HG02938 (cell line): Measurements from ENCODE around the gene ASB1.

ENCODE experiments used
- ATAC-seq: cut with Tn5 transposase; IDR thresholded peaks from one replicate; pipeline ENCODE4 v1.9.1; 2021; ENCODE audit warnings: mild to moderate bottlenecking, moderate library complexity; ENCODE audit not compliant: unreplicated experiment

ASB1 gene

GRCh38 chr2:238464389-238464788 is 37.7 kb downstream of the ASB1 start:
- ATAC-seq = no peak

- no peak for ATAC-seq
Observed at GRCh38 chr2:238465487-238466242, 38.9 kb downstream of the ASB1 start.

GRCh38 chr2:238466243-238466756 is 39.6 kb downstream of the ASB1 start:
- no peak for ATAC-seq

GRCh38 chr2:238467062-238467461 is 40.3 kb downstream of the ASB1 start:
- ATAC-seq = no peak

GRCh38 chr2:238467792-238468191 is 41.1 kb downstream of the ASB1 start:
- no peak for ATAC-seq

GRCh38 chr2:238469155-238469554 is 42.4 kb downstream of the ASB1 start:
- ATAC-seq = no peak

DNA sequence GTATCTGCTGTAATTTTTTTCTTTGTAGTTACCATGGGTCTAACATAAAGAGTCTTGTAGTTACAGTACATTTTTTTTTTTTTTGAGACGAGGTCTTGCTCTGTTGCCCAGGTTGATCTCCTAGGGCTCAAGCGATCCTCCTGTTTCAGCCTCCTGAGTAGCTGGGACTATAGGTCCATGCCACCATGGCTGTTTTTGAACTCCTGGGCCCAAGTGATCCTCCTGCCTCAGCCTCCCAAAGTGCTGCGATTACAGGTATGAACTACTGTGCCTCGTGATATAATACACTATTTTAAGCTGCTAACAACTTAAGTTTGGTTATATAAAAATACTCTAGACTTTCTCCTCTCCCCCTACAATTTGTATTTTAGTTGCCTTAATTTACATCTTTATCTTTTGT is 46.3 kb downstream of the ASB1 start:
- no peak for ATAC-seq

GRCh38 chr2:238473523-238473922 is 46.8 kb downstream of the ASB1 start:
- ATAC-seq = no peak

DNA sequence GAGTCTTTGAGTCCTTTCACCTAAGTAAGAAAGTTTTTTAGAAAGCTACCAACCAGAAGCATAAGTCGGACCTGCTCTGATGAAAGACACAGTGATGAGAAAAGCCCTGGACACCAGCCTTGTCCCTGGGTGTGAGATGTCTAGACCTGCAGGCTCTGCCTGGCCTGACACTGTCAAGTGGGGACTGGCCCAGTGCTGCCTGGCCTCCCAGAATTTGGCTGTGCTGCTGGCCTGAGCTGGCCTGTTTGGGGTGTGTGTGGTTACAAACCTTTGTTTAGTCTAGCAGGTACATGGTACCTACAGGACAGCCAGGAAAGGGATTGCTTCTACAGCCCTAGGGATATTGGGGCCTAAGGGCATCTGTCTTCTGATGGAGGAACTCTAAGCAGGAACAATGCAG is 48.3 kb downstream of the ASB1 start:
- no peak for ATAC-seq

DNA sequence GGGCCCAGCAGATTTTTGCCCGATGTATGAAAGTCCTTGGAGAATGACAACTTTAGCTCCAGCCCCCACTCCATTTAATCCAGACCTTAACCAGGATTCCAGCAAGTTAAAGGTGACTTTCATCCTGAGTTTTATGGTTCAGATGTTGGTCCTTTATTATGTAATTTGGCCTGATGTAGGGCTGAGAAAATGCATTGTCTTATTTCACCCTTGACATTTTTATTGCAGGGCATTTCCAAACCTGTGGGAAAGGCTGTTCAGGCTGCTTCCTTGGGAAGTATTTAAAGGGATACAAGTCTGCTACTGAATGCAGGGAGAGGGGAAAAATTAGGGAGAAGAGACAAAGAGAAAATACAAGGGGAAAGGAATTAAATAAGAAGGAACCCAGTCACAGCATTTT is 48.8 kb downstream of the ASB1 start:
- ATAC-seq = no peak

DNA sequence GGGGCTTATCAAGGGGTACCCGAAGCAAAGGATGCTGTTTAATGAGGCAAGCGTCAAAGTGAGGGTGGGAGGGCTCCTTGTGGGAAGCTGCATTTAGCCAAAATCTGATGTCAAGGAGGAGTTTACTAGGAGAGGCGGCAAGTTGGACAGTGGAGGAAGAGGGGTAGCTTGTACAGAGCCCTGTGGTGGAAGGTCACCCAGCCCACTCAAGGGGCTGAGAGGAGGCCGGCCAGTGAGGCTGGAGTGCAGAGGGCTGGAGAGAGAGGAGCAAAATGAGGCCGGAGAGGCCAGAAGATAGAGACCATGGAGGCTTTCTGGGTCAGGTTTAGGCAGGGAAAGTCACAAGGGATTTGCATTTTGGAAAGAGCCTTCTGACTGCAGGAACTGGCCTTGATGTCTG is 49.5 kb downstream of the ASB1 start:
- no peak for ATAC-seq

DNA sequence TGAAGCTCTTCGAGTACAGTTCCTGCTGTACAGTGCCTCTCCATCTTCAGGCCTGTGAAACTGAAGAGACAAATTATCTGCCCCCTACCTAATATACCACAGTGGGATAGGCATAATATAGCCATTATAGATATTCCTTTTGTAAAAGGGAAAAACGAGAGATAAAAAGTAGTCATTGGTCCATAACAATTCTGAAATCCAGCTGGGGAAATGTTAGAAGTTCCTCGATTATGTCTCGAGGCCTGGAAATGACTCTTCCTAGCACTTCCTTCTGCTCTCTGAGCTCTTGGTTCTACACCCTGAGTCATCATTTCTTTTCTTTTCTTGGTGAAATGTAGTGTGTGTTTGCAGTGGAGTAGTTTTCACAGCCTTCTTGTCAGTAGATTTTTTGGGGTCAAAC is 51.5 kb downstream of the ASB1 start:
- no peak for ATAC-seq

DNA sequence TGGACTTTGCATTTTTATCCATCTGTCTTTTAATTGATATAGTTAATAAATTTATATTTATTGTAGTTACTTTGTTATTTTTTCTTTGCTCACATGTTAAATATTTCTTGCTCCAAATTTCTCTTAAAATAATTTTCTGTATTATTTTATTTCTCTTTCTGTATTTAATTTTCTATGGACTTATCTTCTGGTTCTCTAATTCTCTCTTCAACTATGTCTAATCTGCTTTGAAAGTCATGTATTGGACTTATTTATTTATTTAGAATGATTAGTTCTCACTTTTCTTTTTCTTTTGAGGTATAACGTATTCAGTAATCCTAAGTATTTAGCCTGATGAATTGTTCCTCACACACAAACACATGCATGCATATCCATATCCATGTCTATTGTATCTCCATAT is 53.1 kb downstream of the ASB1 start:
- ATAC-seq = no peak

DNA sequence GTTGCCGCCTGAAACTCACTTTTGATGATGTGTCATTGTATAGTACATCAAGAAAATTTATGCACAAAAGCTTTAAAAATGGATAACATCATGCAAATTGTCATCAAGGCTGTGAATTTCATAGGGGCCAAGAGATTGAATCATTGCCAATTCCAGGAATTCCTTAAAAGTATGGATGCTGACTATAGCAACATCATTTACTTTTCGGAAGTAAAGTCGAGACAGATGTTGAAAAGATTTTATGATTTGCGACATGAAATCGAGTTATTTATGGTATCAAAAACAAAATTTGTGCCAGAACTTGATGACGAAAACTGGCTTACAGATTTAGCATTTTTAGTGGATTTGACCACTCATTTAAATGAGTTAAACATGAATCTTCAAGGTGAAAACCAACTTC is 56.3 kb downstream of the ASB1 start:
- ATAC-seq = no peak

GRCh38 chr2:238483656-238484055 is 56.9 kb downstream of the ASB1 start:
- ATAC-seq = no peak

GRCh38 chr2:238484522-238485452 is 58.1 kb downstream of the ASB1 start:
- no peak for ATAC-seq

GRCh38 chr2:238486123-238486848 is 59.6 kb downstream of the ASB1 start:
- no peak for ATAC-seq

DNA sequence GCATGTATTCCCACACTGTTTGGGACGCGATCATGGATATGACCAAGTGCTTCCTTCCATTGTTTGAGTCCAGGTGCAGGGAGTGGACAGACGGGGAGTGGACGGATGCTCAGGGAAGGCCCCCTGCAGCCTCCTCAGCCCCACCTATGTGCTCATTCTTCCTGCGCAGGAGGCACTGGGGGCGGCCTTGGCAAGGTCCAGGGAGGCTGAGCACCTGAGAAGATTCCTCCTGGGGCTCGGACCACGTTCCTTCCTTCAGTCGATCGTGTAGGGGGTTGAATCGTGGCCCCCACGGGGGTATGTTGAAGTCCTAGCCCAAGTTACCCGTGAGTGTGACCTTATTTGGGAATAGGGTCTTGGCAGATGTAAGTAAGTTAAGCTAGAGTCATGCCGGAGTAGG is 60.4 kb downstream of the ASB1 start:
- ATAC-seq = no peak

GRCh38 chr2:238487652-238488346 is 61.1 kb downstream of the ASB1 start:
- ATAC-seq = no peak

GRCh38 chr2:238488347-238488826 is 61.7 kb downstream of the ASB1 start:
- ATAC-seq = no peak
